Retinal pigment epithelial cell (primary cell): Measurements from ENCODE around the gene GPR22.

Experiments used
- DNase-seq: peaks from one replicate; pipeline ENCODE4 v3.0.0-alpha.2; 2010; ENCODE audit warnings: low read depth
- H3K4me3 ChIP-seq: 2 replicates; pipeline ENCODE4 v1.5.1; 2011; ENCODE audit warnings: mild to moderate bottlenecking, low read length, control low read depth, moderate library complexity
- CTCF ChIP-seq: conservative IDR thresholded peaks from 2 replicates; pipeline ENCODE4 v1.5.1; 2011; ENCODE audit warnings: low read depth, low read length, control low read depth, inconsistent platforms

The GPR22 gene

GRCh38 chr7:107505362-107505761 is 35.5 kb downstream of the GPR22 start:
- TF ChIP-seq CTCF, result no peak
- no peak overlapping the region for H3K4me3 ChIP-seq
- DNase-seq, result no peak

DNA sequence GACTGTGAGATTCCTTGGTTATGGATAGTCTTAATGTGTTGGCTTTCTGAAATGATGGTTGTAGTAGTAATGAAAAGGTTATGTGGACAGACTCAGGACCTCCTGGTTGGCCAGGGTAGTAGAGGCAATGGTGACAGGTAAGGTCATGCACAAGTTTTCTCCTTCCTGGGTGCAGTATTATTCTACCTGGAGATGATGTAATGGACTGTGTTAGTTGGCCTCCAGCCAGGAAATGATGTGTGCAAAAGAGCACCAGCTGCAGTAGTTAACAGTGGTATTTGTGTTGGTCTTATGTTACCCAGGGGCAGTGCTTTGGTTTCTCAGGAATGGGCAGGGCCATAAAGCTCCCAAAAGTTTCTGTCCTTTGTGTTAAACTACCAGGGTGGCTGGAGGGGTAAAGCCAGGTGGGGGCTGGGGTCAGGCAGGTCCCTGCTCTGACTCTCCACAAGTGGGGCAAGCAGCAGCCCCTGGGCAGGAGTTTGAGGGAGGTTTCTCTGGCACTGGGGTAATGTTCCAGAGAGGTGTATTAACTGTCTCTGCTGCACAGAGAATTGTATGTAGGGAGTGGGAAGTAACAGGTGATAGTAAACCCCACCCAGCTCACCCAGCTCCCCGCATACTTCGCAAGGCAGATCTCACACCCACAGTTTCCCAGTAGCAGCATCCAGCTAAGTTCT is 36.3 kb downstream of the GPR22 start:
- TF ChIP-seq CTCF, result no peak
- DNase-seq, result no peak

GRCh38 chr7:107506674-107507339 is 37.0 kb downstream of the GPR22 start:
- DNase-seq, result no peak
- TF ChIP-seq CTCF, result no peak

More for the DNA sequence above, 36.3 kb downstream of the GPR22 start:
- no peak overlapping the region for H3K4me3 ChIP-seq

More at GRCh38 chr7:107506674-107507339, 37.0 kb downstream of the GPR22 start:
- H3K4me3 ChIP-seq, result no peak overlapping the region
